MM.1S (cell line): Measurements from ENCODE around the gene TSEN2.

ENCODE experiments used
- DNase-seq: peaks from one replicate; pipeline ENCODE4 v3.0.0-alpha.2; 2015
- H2AFZ ChIP-seq: fragments of 300-600 bp; sonication (generic); 2 replicates; pipeline ENCODE4 v1.6.0; 2016; ENCODE audit warnings: antibody characterized with exemption, low read length
- H3F3A ChIP-seq: fragments of 300-600 bp; sonication (generic); 2 replicates; pipeline ENCODE4 v1.6.1; 2016; ENCODE audit warnings: mild to moderate bottlenecking, antibody characterized with exemption, low read length, moderate library complexity, mixed read lengths; ENCODE audit not compliant: insufficient read depth
- H3K27ac ChIP-seq: fragments of 300-600 bp; sonication (generic); 2 replicates; pipeline ENCODE4 v1.5.1; 2016; ENCODE audit warnings: mild to moderate bottlenecking, low read length
- H3K27me3 ChIP-seq: fragments of 300-600 bp; sonication (generic); replicated peaks from 2 replicates; pipeline ENCODE4 v1.6.0; 2016; ENCODE audit warnings: low read length; ENCODE audit not compliant: insufficient read depth
- H3K36me3 ChIP-seq: fragments of 300-600 bp; sonication (generic); replicated peaks from 2 replicates; pipeline ENCODE4 v1.6.1; 2016; ENCODE audit warnings: mild to moderate bottlenecking, low read length, mixed read lengths; ENCODE audit not compliant: insufficient read depth
- H3K4me1 ChIP-seq: fragments of 300-600 bp; sonication (generic); 2 replicates; pipeline ENCODE4 v1.6.1; 2016; ENCODE audit warnings: low read length, mixed read lengths
- H3K4me2 ChIP-seq: fragments of 300-600 bp; sonication (generic); 2 replicates; pipeline ENCODE4 v1.6.0; 2016; ENCODE audit warnings: low read depth, low read length
- H3K4me3 ChIP-seq: fragments of 300-600 bp; sonication (generic); 2 replicates; pipeline ENCODE4 v1.5.1; 2016; ENCODE audit warnings: low read length, mixed read lengths
- H3K79me2 ChIP-seq: fragments of 300-600 bp; sonication (generic); 2 replicates; pipeline ENCODE4 v1.6.1; 2016; ENCODE audit warnings: mixed run types, low read length, mixed read lengths
- H3K9ac ChIP-seq: fragments of 300-600 bp; sonication (generic); 2 replicates; pipeline ENCODE4 v1.6.1; 2016; ENCODE audit warnings: low read length, mixed read lengths
- H3K9me2 ChIP-seq: fragments of 300-600 bp; sonication (generic); replicated peaks from 2 replicates; pipeline ENCODE4 v1.6.1; 2016; ENCODE audit warnings: mild to moderate bottlenecking, low read length, mixed read lengths; ENCODE audit not compliant: insufficient read depth
- H3K9me3 ChIP-seq: fragments of 300-600 bp; sonication (generic); replicated peaks from 2 replicates; pipeline ENCODE4 v1.6.1; 2016; ENCODE audit warnings: mild to moderate bottlenecking, low read length, mixed read lengths; ENCODE audit not compliant: insufficient read depth
- H4K20me1 ChIP-seq: fragments of 300-600 bp; sonication (generic); 2 replicates; pipeline ENCODE4 v1.6.1; 2016; ENCODE audit warnings: mild to moderate bottlenecking, low read length, moderate library complexity, mixed read lengths; ENCODE audit not compliant: insufficient read depth
- EZH2 ChIP-seq: fragments of 300-600 bp; sonication (generic); optimal IDR thresholded peaks from 2 replicates; pipeline ENCODE3; 2017; ENCODE audit warnings: low read depth, mild to moderate bottlenecking, antibody characterized with exemption, low read length, mixed read lengths
- EZH2phosphoT487 ChIP-seq: fragments of 300-600 bp; sonication (generic); IDR thresholded peaks from 2 replicates; pipeline ENCODE4 v1.6.1; 2018; ENCODE audit warnings: antibody characterized with exemption, low read length
- TF ChIP-seq, protein P1 (sequence below): fragments of 300-600 bp; sonication (generic); IDR thresholded peaks from 2 replicates; pipeline ENCODE4 v1.5.1; 2016; ENCODE audit warnings: antibody characterized with exemption, low read length, mixed read lengths

TSEN2 gene

DNA sequence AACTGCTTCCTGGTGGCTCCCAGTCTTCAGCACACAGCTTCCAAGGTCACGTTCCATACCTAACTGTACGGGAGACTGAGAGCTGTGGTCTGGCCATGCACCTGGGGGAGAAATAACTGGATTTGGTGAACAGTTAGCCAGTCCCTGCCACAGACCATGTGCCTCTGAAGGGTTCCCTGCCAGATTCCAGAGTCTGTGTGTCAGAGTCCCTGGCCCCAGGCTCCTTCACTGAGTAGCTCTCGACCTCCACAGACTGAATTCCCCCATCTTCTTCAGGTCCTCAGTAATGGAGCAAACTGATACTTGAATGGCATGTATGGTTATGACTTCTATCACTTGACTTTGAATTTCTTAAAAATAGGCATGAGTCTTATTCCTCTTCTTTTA is 43.5 kb downstream of the TSEN2 start:
- H3K27me3 ChIP-seq: no peaks in the 10 kb centered on the region

DNA sequence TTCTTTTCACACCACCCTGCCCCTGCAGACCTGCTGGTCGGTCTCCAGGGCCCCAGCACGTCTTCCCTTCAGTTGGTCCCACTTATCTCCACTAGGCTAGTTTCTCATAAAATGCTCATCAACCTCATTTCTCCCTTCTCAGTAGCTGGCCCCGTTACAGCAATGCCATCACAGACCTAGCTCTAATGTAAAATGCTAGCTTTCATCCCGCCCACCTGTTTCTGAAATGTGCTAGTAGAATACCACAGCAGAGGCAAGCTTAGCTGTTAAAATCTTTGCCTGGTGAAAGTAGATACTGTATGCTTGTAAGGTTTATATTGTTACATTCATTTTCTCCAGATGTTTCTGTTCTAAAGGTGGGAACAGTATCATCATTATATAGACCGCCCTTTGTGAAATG is 47.9 kb downstream of the TSEN2 start:
- no peaks in the 10 kb centered on the region for H3K79me2 ChIP-seq
- H3K4me3 ChIP-seq: no peak overlapping the region
- no peak overlapping the region for H3K27ac ChIP-seq
- H3K4me1 ChIP-seq: no peaks in the 10 kb centered on the region
- H3K9ac ChIP-seq: no peak overlapping the region
- H2AFZ ChIP-seq: no peak overlapping the region
- TF ChIP-seq EZH2 (no peak), EZH2phosphoT487 (no peak)
- TF ChIP-seq, protein P1, sequence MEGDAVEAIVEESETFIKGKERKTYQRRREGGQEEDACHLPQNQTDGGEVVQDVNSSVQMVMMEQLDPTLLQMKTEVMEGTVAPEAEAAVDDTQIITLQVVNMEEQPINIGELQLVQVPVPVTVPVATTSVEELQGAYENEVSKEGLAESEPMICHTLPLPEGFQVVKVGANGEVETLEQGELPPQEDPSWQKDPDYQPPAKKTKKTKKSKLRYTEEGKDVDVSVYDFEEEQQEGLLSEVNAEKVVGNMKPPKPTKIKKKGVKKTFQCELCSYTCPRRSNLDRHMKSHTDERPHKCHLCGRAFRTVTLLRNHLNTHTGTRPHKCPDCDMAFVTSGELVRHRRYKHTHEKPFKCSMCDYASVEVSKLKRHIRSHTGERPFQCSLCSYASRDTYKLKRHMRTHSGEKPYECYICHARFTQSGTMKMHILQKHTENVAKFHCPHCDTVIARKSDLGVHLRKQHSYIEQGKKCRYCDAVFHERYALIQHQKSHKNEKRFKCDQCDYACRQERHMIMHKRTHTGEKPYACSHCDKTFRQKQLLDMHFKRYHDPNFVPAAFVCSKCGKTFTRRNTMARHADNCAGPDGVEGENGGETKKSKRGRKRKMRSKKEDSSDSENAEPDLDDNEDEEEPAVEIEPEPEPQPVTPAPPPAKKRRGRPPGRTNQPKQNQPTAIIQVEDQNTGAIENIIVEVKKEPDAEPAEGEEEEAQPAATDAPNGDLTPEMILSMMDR: no peak
- no peak for DNase-seq
- no peaks in the 10 kb centered on the region for H3K9me3 ChIP-seq
- no peaks in the 10 kb centered on the region for H3F3A ChIP-seq
- H3K36me3 ChIP-seq: no peaks in the 10 kb centered on the region
- no peaks in the 10 kb centered on the region for H3K27me3 ChIP-seq
- H4K20me1 ChIP-seq: no peaks in the 10 kb centered on the region
- H3K9me2 ChIP-seq: no peaks in the 10 kb centered on the region
- no peak overlapping the region for H3K4me2 ChIP-seq

More for the DNA sequence above, 43.5 kb downstream of the TSEN2 start:
- no peak for TF ChIP-seq EZH2phosphoT487
- TF ChIP-seq, protein P1: no peak
- TF ChIP-seq EZH2: no peak
- H3K9me3 ChIP-seq: no peaks in the 10 kb centered on the region
- DNase-seq: no peak
- no peak overlapping the region for H3K4me3 ChIP-seq
- H3K4me2 ChIP-seq: no peak overlapping the region
- H3K9me2 ChIP-seq: no peaks in the 10 kb centered on the region
- H3K4me1 ChIP-seq: no peaks in the 10 kb centered on the region
- no peak overlapping the region for H3K27ac ChIP-seq
- H3K36me3 ChIP-seq: 0 out of 2 replicates have a peak, but pooled peaks cover 3% of the 10 kb centered on the region
- no peaks in the 10 kb centered on the region for H4K20me1 ChIP-seq
- no peaks in the 10 kb centered on the region for H3F3A ChIP-seq
- H2AFZ ChIP-seq: no peak overlapping the region
- no peak overlapping the region for H3K9ac ChIP-seq
- no peaks in the 10 kb centered on the region for H3K79me2 ChIP-seq

DNA sequence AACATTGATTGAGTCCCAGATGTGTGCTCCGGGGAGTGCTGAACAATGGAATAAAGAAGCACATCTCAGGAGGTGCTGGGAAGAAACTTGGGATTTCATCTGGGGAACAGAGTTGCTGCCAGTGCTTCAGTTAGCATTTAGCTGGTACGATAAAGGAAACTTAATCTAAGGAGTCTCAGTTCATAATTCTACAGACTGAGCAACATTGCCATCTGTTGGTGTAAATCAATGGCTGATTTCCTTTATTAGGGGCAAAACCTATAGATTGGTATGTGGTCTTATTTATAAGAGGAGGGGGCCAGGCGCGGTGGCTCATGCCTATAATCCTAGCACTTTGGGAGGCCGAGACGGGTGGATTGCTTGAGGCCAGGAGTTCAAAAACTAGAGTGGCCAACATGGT is 52.1 kb downstream of the TSEN2 start:
- Histone ChIP-seq H3K27ac (no peak overlapping the region), H3K4me3 (no peak overlapping the region), H3K27me3 (no peaks in the 10 kb centered on the region), H3K9ac (no peak overlapping the region), H3K79me2 (no peaks in the 10 kb centered on the region), H3K9me2 (no peaks in the 10 kb centered on the region), H3K4me1 (no peaks in the 10 kb centered on the region), H3K4me2 (no peak overlapping the region), H2AFZ (no peak overlapping the region), H3F3A (no peaks in the 10 kb centered on the region), H3K9me3 (no peaks in the 10 kb centered on the region), H4K20me1 (no peaks in the 10 kb centered on the region), H3K36me3 (no peaks in the 10 kb centered on the region; the same call in 1 of the 2 replicates)
- DNase-seq: no peak
- TF ChIP-seq, protein P1: no peak
- TF ChIP-seq EZH2: no peak
- TF ChIP-seq EZH2phosphoT487: no peak
